HEK293 (cell line): Measurements from ENCODE around the gene CDS1.
A peak's percentile ranks its signal among the peaks of the same experiment; 100 is the strongest.

ENCODE experiments used
- CTCF ChIA-PET: fragments of 350-600 bp; formaldehyde crosslinking; extraction: SDS; loops from one replicate; lab custom pipeline; 2021; ENCODE audit warnings: antibody characterized with exemption; lab: Yijun Ruan, JAX
- POLR2A ChIA-PET: fragments of 300-600 bp; formaldehyde crosslinking; extraction: SDS; loops from one replicate; lab custom pipeline; 2020; ENCODE audit warnings: antibody characterized with exemption, inconsistent platforms; lab: Yijun Ruan, JAX
- H3K27ac ChIP-seq: fragments of 200-500 bp; sonication (Bioruptor generic); 2 replicates; pipeline ENCODE4 v1.5.1; 2014; ENCODE audit warnings: low read depth, low read length, control low read depth, inconsistent platforms; ENCODE audit errors: extremely low read depth
- H3K36me3 ChIP-seq, 2 experiments: fragments of 200-500 bp in 1 of 2; sonication (Bioruptor generic) in 1 of 2; 1 replicate in 1 of 2; 2 replicates in 1 of 2; pipeline ENCODE4 v1.5.1; 2014 to 2017; ENCODE audit warnings: inconsistent platforms in 2 of 2, low read length in 2 of 2; ENCODE audit not compliant: control insufficient read depth in 2 of 2, insufficient read depth in 1 of 2
- H3K4me1 ChIP-seq: fragments of 200-500 bp; sonication (Bioruptor generic); 2 replicates; pipeline ENCODE4 v1.5.1; 2014; ENCODE audit warnings: mild to moderate bottlenecking, low read length, inconsistent platforms; ENCODE audit not compliant: control insufficient read depth, insufficient read depth
- H3K4me3 ChIP-seq: 2 replicates; pipeline ENCODE4 v1.5.1; 2011; ENCODE audit warnings: low read depth, mild to moderate bottlenecking, control low read depth, low read length, moderate library complexity
- H3K9me3 ChIP-seq: fragments of 200-500 bp; sonication (Bioruptor generic); 2 replicates; pipeline ENCODE4 v1.5.1; 2014; ENCODE audit warnings: low read depth, low read length, inconsistent platforms; ENCODE audit not compliant: control insufficient read depth, insufficient read depth
- KLF16 ChIP-seq: fragments of 450-650 bp; formaldehyde crosslinking; IDR thresholded peaks from 2 replicates; pipeline ENCODE4 v1.5.1; 2017; ENCODE audit warnings: missing biosample characterization, missing genetic modification characterization
- MZF1 ChIP-seq: fragments of 450-650 bp; formaldehyde crosslinking; IDR thresholded peaks from 2 replicates; pipeline ENCODE4 v1.5.1; 2017; ENCODE audit warnings: missing biosample characterization, missing genetic modification characterization, borderline replicate concordance
- PBX3 ChIP-seq: sonication (generic); formaldehyde crosslinking; IDR thresholded peaks from 2 replicates; pipeline ENCODE4 v1.8.1; 2022; ENCODE audit warnings: mild to moderate bottlenecking, moderate library complexity, missing genetic modification reagents
- PRDM10 ChIP-seq: fragments of 450-650 bp; formaldehyde crosslinking; IDR thresholded peaks from 2 replicates; pipeline ENCODE4 v1.5.1; 2016; ENCODE audit warnings: missing biosample characterization, missing genetic modification characterization
- YY2 ChIP-seq: fragments of 450-650 bp; formaldehyde crosslinking; IDR thresholded peaks from 2 replicates; pipeline ENCODE4 v1.5.1; 2016; ENCODE audit warnings: missing biosample characterization, missing genetic modification characterization
- ZBTB10 ChIP-seq: fragments of 450-650 bp; formaldehyde crosslinking; IDR thresholded peaks from 2 replicates; pipeline ENCODE4 v1.5.1; 2016; ENCODE audit warnings: missing biosample characterization, missing genetic modification characterization
- ZBTB17 ChIP-seq: fragments of 450-650 bp; formaldehyde crosslinking; IDR thresholded peaks from 2 replicates; pipeline ENCODE4 v1.5.1; 2016; ENCODE audit warnings: missing biosample characterization, missing genetic modification characterization
- ZBTB20 ChIP-seq: fragments of 450-650 bp; formaldehyde crosslinking; IDR thresholded peaks from 2 replicates; pipeline ENCODE4 v1.5.1; 2016; ENCODE audit warnings: missing biosample characterization, missing genetic modification characterization
- ZBTB48 ChIP-seq: fragments of 450-650 bp; formaldehyde crosslinking; IDR thresholded peaks from 2 replicates; pipeline ENCODE4 v1.5.1; 2016; ENCODE audit warnings: missing biosample characterization, missing genetic modification characterization
- ZNF292 ChIP-seq: fragments of 450-650 bp; formaldehyde crosslinking; IDR thresholded peaks from 2 replicates; pipeline ENCODE4 v1.5.1; 2016; ENCODE audit warnings: low read depth, missing biosample characterization, missing genetic modification characterization, borderline replicate concordance
- ZNF311 ChIP-seq: fragments of 450-650 bp; formaldehyde crosslinking; IDR thresholded peaks from 2 replicates; pipeline ENCODE4 v1.5.1; 2017; ENCODE audit warnings: missing biosample characterization, missing genetic modification characterization, borderline replicate concordance
- ZNF335 ChIP-seq: fragments of 450-650 bp; formaldehyde crosslinking; conservative IDR thresholded peaks from 2 replicates; pipeline ENCODE4 v1.5.1; 2016; ENCODE audit warnings: missing biosample characterization, missing genetic modification characterization
- ZNF354C ChIP-seq: fragments of 450-650 bp; formaldehyde crosslinking; IDR thresholded peaks from 2 replicates; pipeline ENCODE4 v1.5.1; 2016; ENCODE audit warnings: missing biosample characterization, missing genetic modification characterization, low read depth, borderline replicate concordance
- ZNF398 ChIP-seq: fragments of 450-650 bp; formaldehyde crosslinking; IDR thresholded peaks from 2 replicates; pipeline ENCODE4 v1.5.1; 2017; ENCODE audit warnings: missing biosample characterization, missing genetic modification characterization
- ZNF423 ChIP-seq: fragments of 450-650 bp; formaldehyde crosslinking; IDR thresholded peaks from 2 replicates; pipeline ENCODE4 v1.5.1; 2016; ENCODE audit warnings: missing biosample characterization, missing genetic modification characterization
- ZNF433 ChIP-seq: fragments of 450-650 bp; formaldehyde crosslinking; IDR thresholded peaks from 2 replicates; pipeline ENCODE4 v1.5.1; 2016; ENCODE audit warnings: missing biosample characterization, missing genetic modification characterization, low read depth
- ZNF518A ChIP-seq: fragments of 450-650 bp; formaldehyde crosslinking; conservative IDR thresholded peaks from 2 replicates; pipeline ENCODE4 v1.5.1; 2016; ENCODE audit warnings: low read depth, missing biosample characterization, missing genetic modification characterization
- ZNF768 ChIP-seq: fragments of 450-650 bp; formaldehyde crosslinking; IDR thresholded peaks from 2 replicates; pipeline ENCODE4 v1.5.1; 2018; ENCODE audit warnings: missing biosample characterization, mild to moderate bottlenecking, missing genetic modification characterization
- ZNF792 ChIP-seq: fragments of 450-650 bp; formaldehyde crosslinking; IDR thresholded peaks from 2 replicates; pipeline ENCODE4 v1.5.1; 2016; ENCODE audit warnings: missing biosample characterization, missing genetic modification characterization
- ZSCAN16 ChIP-seq: fragments of 450-650 bp; formaldehyde crosslinking; IDR thresholded peaks from 2 replicates; pipeline ENCODE4 v1.5.1; 2016; ENCODE audit warnings: missing biosample characterization, missing genetic modification characterization

The CDS1 gene

GRCh38 chr4:84582988-84583875, at the start of gene CDS1:
CDS1 (plus strand) TSS chr4:84583127; CDS start chr4:84583402, 275 bp downstream.
- Histone ChIP-seq H3K4me3 (peak within 1 kb of the TSS; percentile 84), H3K4me1 (no peaks in the 10 kb centered on the region), H3K36me3 (no peaks in the 10 kb centered on the region), H3K27ac (peak within 1 kb of the TSS; percentile 75; the same call in 1 of the 2 replicates), H3K9me3 (no peaks in the 10 kb centered on the region)
- ChIA-PET CTCF (interaction anchor here (0.6 to 1.4 kb wide), 3 partner anchors 50 to 388 kb away, joined by 3 read pairs; no protein-coding TSS in a partner anchor), POLR2A (interaction anchor here (0.8 to 1.5 kb wide), 7 partner anchors 10 to 383 kb away, joined by 3 to 8 read pairs (median 4); partner anchors contain the start of genes NKX6-1 and WDFY3)
- 0 out of 2 replicates have a peak, but pooled peaks have one; percentile 2 for TF ChIP-seq KLF16
- TF ChIP-seq ZNF518A (tag by site-specific recombination): no peak
- no peak for TF ChIP-seq ZSCAN16 (tag by site-specific recombination)
- TF ChIP-seq ZBTB20 (tag by site-specific recombination): peak; percentile 81
- no peak for TF ChIP-seq ZNF311 (tag by site-specific recombination)
- no peak for TF ChIP-seq ZNF433 (tag by site-specific recombination)
- TF ChIP-seq ZBTB17 (tag by site-specific recombination): 0 out of 2 replicates have a peak, but pooled peaks have one; percentile 11
- no peak for TF ChIP-seq ZNF354C (tag by site-specific recombination)
- TF ChIP-seq ZNF398: no peak
- TF ChIP-seq ZNF792 (tag by site-specific recombination): no peak
- TF ChIP-seq ZNF292: no peak
- no peak for TF ChIP-seq ZNF423 (tag by site-specific recombination)
- TF ChIP-seq ZBTB10: 0 out of 2 replicates have a peak, but pooled peaks have one; percentile 45
- peak; percentile 79 for TF ChIP-seq PRDM10 (tag by site-specific recombination)
- TF ChIP-seq ZBTB48 (tag by site-specific recombination): no peak; the same call in 1 of the 2 replicates
- TF ChIP-seq ZNF335 (tag by site-specific recombination): peak; percentile 90
- TF ChIP-seq ZNF768 (tag by site-specific recombination): no peak
- no peak for TF ChIP-seq MZF1
- no peak for TF ChIP-seq YY2 (tag by site-specific recombination)
- TF ChIP-seq PBX3 (CRISPR knock-in tag): 0 out of 2 replicates have a peak, but pooled peaks have one; percentile 15
